Measurements from ENCODE around the gene HPCAL4.

GRCh38 chr1:39696448-39696847 is 5.2 kb upstream of the HPCAL4 start:
- TF ChIP-seq BHLHE40 (IDR thresholded peaks at IDR 0.05; ENCODE audit: low read depth, low read length) (no peak), MAX (IDR thresholded peaks at IDR 0.05) (no peak)
